ENCODE measurements around the gene KMT2E.

KMT2E gene

DNA sequence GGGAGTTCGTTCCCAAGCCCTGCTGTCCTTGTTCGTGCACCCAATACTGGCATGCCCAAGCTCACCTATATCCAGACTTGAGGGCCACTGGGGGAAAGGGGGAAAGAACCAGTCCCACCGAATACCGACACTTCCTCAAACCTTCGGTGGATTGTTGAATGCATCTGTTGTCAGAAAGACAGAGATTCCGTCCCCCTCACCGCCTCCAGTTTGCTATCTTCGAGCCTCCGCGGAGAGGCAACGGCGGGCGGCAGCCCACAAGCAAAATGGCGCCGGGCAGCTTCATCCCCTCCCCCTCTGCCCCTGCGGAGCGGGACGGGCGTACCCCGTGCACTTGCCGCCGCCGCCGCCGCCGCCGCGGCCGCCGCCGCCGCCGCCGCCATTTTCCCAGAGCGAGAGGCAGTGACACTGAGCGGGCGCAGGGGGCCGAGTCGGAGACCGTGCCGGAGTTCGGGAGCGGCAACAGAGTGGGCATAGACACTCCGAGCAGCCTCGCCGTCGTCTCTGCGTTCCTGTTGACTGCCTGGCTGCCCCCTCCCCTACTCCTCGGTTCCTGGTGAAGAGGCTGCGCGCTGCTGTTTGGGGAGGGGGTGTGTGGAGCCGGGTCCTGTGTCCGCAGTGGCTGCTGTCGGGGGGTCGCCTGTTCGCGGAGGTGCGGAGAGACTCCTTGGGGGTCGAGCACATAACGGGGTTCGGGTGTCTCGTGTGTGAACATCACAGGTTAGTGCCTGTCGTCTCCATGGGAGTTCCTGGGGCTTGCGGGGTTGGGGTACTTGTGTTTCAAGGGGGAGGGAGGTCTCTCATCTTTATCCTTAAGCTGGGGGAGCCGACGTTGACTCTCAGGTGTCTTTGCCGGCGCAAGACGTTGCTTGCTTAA, at the start of gene KMT2E (continued):
- TF ChIP-seq ZSCAN30 (tag by site-specific recombination; IDR thresholded peaks at IDR 0.05) (peak; percentile 57), ZNF174 (tag by site-specific recombination; IDR thresholded peaks at IDR 0.05) (no peak), RBAK (tag by site-specific recombination; IDR thresholded peaks at IDR 0.05) (no peak), WT1 (tag by site-specific recombination; IDR thresholded peaks at IDR 0.05) (peak; percentile 47; the same call in 1 of the 2 replicates), ZBTB48 (tag by site-specific recombination; IDR thresholded peaks at IDR 0.05) (peak; percentile 42), ZNF350 (tag by site-specific recombination; IDR thresholded peaks at IDR 0.05) (no peak), ZNF341 (tag by site-specific recombination; IDR thresholded peaks at IDR 0.05; ENCODE audit: low read depth) (no peak), ZNF664 (tag by site-specific recombination; IDR thresholded peaks at IDR 0.05) (no peak), ZNF791 (tag by site-specific recombination; IDR thresholded peaks at IDR 0.05) (no peak), MEIS1 (CRISPR knock-in tag; IDR thresholded peaks at IDR 0.05; ENCODE audit: borderline replicate concordance) (0 out of 2 replicates have a peak, but pooled peaks have one; percentile 27), GLI4 (tag by site-specific recombination; IDR thresholded peaks at IDR 0.05) (peak; percentile 55; the same call in 1 of the 2 replicates), ZNF654 (tag by site-specific recombination; IDR thresholded peaks at IDR 0.05; ENCODE audit: low read depth) (no peak), ZNF274 (IDR thresholded peaks at IDR 0.05; ENCODE audit: low read length) (no peak), ZNF274 (tag by site-specific recombination; IDR thresholded peaks at IDR 0.05; ENCODE audit: borderline replicate concordance) (no peak), HOXC10 (CRISPR knock-in tag; IDR thresholded peaks at IDR 0.05) (0 out of 2 replicates have a peak, but pooled peaks have one; percentile 63), ZNF416 (tag by site-specific recombination; IDR thresholded peaks at IDR 0.05) (no peak), ZIC2 (tag by site-specific recombination; IDR thresholded peaks at IDR 0.05) (no peak), SP7 (tag by site-specific recombination; IDR thresholded peaks at IDR 0.05) (peak; percentile 47), ZNF146 (tag by site-specific recombination; IDR thresholded peaks at IDR 0.05) (peak; percentile 24; the same call in 1 of the 2 replicates), YY2 (tag by site-specific recombination; IDR thresholded peaks at IDR 0.05) (peak; percentile 55; the same call in 1 of the 2 replicates), ZXDB (tag by site-specific recombination; IDR thresholded peaks at IDR 0.05) (peak; percentile 100), ZNF324 (tag by site-specific recombination; IDR thresholded peaks at IDR 0.05) (peak; percentile 76; the same call in 1 of the 2 replicates), ZNF610 (tag by site-specific recombination; IDR thresholded peaks at IDR 0.05; ENCODE audit: borderline replicate concordance) (0 out of 2 replicates have a peak, but pooled peaks have one; percentile 12)
- TF ChIP-seq, protein P1, sequence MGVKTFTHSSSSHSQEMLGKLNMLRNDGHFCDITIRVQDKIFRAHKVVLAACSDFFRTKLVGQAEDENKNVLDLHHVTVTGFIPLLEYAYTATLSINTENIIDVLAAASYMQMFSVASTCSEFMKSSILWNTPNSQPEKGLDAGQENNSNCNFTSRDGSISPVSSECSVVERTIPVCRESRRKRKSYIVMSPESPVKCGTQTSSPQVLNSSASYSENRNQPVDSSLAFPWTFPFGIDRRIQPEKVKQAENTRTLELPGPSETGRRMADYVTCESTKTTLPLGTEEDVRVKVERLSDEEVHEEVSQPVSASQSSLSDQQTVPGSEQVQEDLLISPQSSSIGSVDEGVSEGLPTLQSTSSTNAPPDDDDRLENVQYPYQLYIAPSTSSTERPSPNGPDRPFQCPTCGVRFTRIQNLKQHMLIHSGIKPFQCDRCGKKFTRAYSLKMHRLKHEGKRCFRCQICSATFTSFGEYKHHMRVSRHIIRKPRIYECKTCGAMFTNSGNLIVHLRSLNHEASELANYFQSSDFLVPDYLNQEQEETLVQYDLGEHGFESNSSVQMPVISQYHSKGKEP (tag by site-specific recombination; IDR thresholded peaks at IDR 0.05) = peak; percentile 74; the same call in 1 of the 2 replicates
- TF ChIP-seq, protein P2, sequence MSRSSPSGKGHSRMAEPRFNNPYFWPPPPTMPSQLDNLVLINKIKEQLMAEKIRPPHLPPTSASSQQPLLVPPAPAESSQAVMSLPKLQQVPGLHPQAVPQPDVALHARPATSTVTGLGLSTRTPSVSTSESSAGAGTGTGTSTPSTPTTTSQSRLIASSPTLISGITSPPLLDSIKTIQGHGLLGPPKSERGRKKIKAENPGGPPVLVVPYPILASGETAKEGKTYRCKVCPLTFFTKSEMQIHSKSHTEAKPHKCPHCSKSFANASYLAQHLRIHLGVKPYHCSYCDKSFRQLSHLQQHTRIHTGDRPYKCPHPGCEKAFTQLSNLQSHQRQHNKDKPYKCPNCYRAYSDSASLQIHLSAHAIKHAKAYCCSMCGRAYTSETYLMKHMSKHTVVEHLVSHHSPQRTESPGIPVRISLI (tag by site-specific recombination; IDR thresholded peaks at IDR 0.05) = no peak
- TF ChIP-seq, protein P3, sequence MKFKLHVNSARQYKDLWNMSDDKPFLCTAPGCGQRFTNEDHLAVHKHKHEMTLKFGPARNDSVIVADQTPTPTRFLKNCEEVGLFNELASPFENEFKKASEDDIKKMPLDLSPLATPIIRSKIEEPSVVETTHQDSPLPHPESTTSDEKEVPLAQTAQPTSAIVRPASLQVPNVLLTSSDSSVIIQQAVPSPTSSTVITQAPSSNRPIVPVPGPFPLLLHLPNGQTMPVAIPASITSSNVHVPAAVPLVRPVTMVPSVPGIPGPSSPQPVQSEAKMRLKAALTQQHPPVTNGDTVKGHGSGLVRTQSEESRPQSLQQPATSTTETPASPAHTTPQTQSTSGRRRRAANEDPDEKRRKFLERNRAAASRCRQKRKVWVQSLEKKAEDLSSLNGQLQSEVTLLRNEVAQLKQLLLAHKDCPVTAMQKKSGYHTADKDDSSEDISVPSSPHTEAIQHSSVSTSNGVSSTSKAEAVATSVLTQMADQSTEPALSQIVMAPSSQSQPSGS (tag by site-specific recombination; IDR thresholded peaks at IDR 0.05; ENCODE audit: low read depth) = no peak
- TF ChIP-seq, protein P4, sequence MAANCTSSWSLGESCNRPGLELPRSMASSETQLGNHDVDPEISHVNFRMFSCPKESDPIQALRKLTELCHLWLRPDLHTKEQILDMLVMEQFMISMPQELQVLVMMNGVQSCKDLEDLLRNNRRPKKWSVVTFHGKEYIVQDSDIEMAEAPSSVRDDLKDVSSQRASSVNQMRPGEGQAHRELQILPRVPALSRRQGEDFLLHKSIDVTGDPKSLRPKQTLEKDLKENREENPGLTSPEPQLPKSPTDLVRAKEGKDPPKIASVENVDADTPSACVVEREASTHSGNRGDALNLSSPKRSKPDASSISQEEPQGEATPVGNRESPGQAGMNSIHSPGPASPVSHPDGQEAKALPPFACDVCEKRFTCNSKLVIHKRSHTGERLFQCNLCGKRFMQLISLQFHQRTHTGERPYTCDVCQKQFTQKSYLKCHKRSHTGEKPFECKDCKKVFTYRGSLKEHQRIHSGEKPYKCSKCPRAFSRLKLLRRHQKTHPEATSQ (tag by site-specific recombination; IDR thresholded peaks at IDR 0.05) = no peak; the same call in 1 of the 2 replicates
- TF ChIP-seq, protein P5, sequence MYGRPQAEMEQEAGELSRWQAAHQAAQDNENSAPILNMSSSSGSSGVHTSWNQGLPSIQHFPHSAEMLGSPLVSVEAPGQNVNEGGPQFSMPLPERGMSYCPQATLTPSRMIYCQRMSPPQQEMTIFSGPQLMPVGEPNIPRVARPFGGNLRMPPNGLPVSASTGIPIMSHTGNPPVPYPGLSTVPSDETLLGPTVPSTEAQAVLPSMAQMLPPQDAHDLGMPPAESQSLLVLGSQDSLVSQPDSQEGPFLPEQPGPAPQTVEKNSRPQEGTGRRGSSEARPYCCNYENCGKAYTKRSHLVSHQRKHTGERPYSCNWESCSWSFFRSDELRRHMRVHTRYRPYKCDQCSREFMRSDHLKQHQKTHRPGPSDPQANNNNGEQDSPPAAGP (tag by site-specific recombination; IDR thresholded peaks at IDR 0.05) = peak; percentile 62

All from HEK293 (cell line).